ENCODE data around the gene MCF2L2.

Gene MCF2L2

GRCh38 chr3:183227586-183227985, 200.8 kb downstream of the MCF2L2 start:
- DNase-seq: no peak

GRCh38 chr3:183226333-183226890, 202.0 kb downstream of the MCF2L2 start:
- no peak for DNase-seq

DNA sequence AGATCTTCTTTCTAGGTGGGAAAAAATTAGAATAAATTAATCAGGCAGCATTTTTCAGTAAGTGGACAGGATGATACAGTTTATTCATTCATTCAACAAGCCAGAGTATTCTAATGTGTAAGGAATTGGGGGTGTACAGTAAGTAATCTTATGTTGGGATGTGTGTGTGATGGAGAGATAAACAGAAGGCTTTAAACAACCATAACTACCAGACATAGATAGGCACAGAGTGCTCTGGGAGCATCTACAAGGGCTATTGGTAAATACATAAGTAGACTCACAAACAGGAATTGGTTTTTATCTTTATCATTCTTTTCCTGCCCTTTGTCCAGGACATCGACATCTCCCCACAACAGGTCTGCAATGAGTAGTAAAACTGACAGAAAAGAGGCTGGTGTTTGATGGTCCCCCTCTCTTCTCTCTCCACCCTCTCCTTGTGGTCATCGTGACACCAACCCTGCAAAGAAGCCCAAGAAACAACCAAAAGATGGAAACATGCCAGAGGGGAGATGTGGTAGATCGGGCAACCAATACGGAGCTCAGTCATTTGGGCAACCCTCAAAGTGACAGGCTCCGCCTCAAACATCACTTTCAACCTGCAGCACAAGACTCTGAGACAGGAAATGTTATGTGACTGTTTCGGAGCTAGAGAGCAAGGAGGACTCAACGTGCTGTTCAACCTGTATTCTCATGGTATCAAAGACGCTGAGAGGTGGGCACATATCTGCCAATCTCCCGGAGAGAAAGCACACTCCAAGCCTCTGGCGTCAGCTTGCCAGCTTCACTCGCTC, 204.0 kb downstream of the MCF2L2 start:
- DNase-seq: no peak

GRCh38 chr3:183222631-183223235, 205.7 kb downstream of the MCF2L2 start:
- no peak for DNase-seq

DNA sequence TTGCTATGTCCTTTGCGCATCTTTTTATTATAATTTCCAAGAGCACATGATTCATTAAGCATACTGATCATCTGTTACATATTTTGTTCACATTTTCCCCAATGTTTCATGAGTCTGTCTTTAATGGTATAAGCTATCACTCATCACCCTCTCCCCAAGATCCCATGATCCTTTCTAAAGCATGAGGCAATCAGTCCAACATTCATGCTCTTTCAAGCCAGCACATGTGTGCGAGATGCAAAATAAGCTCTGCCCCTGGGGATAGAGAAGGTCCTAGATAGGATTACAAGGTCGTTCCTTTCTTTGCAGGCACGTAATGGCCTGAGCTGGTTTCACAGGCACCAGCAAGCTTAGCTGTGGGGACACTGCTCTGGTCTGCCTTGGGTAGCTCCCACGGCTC, 207.6 kb downstream of the MCF2L2 start:
- DNase-seq: no peak

DNA sequence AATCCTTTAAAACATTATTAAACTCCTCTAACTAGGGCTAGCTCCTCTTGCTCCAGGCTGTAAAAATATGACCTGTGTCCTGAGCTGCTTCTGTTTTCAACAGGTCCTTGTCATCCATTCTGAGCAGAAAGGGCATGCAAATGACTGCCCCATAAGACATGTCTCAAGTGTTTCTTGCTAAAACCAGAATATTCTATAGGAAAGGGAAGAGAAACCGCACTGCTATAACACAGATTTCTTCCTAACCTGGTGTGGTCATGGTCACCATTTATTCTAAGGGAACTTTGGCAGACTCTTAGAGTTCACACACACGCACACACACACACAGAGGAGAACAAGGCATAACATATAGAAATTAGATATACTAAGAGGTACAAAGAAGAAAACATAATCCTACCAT, 209.6 kb downstream of the MCF2L2 start:
- DNase-seq: no peak

DNA sequence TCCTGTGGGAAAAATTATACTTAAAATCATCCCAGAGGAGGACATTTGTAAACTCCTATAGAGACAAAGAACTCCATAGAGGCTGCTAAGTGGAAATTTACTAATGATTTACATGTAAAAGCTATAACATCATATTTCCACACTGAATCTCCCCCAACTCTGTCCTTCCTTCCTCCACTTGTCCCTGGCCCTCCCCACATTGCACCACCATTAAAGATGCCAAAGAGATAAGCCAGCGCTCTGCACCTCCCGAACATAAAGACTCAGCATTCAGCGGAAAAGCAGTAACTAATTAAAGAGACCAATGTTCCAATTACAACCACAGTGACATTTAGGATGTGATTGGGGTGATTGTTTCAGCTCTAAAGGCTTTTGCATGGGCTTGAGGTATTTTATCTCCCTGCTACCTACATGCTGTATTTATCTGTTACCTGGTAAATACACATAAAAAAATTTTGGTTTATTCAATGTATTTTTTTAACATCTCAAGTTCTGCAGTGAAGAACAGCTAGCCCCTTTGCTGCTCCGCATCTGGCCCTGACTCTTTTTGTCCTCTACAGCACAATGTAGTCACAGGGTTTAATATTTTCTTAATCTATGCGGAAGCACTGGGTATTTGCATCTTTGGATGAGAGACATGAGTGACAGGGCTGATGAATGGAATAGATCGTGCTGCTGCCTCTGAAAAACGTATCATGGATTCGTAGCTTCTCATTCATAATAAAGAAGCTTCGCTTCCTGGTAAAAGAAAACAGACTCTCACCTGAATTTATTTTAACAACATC, 210.7 kb downstream of the MCF2L2 start:
- no peak for DNase-seq

DNA sequence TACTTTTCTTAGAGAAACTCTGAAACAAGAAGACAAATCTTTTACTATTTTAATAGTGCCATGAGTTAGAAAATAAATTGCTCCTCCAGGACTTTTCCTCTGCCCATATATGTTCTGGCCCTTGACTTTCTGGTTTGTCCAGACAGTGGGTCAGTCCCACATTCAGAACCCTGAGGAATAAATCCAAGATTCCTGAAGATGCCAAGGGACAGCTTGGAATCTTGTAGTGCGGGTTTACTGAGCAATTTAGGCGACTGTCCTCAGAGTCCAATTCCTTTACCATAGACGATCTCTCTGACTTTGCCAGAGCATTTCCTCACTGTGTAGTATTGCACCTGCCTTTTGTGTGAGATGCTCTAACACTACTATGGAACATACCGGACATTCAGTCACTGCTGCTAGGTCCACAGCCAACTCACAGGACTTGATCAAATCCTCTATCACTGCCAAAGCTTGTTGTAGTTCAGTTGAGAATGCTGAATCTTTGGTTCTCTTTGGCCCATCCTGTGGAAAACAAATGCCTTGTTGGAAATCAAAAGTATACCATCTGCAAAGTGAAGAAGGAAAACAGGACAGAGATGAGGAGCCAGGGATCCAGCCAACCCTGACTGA, 212.7 kb downstream of the MCF2L2 start:
- no peak for DNase-seq

GRCh38 chr3:183214277-183214612, 214.2 kb downstream of the MCF2L2 start:
- DNase-seq: peak in 1 of 2 experiments; percentile 82

DNA sequence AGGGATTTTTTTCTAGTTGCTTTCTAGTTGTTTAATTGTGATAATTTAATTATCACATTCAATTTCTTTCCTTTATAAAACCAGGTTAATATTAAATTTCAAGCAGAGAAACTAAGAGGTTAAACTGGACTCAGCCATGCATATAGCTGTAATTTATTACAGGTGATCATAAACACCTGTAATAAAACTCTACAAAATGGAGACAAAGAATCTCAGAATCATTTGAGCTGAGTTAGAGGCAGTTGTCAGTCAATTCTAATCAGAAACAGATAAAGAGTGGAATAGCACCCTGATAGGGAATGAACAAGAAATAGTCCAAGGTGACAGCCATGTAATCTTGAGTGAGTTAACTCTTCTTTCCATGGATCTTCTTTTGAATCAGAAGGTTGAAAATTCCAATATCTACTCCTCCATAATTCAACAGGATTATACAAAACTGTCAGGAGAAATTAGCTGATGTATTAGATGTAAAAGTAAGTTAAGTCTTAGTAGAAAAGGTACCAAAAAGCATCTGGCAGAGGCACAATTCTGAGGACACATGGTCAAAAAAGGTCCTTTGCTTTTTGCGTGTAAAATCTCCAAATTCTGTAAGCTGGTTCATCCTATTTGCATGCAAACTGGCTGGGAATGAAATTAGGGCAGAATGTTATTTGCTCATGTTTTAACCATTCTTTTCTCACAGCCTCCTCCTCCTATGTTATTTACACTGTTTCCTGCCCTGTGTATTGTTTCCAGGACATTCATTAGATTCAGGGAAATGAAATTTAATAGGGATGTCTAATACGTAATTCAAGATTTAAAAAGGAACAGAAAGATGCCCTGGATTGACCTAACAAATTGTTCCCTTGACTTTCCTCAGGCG, 214.8 kb downstream of the MCF2L2 start:
- peak; percentile 79 to 82 for DNase-seq

- no peak for DNase-seq
Measured at GRCh38 chr3:183212565-183212964, 215.9 kb downstream of the MCF2L2 start.

DNA sequence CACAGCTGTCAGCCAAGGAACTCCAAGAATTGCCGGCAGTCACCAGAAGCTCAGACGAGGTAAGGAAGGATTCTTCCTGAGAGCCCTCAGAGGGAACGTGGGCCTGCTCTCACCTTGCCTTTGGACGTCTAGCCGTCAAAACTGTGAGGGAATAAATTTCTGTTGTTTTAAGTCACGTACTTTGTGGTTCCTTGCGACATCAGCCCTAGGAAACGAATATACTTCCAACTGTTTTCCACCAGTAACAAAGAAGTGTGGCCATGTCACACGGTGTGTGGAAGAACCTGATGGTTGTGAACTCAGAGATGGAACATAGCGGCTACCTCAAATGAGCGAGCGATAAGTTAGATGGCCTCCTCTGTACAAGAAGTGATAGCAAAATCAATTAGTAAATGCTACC, 216.3 kb downstream of the MCF2L2 start:
- DNase-seq: no peak

GRCh38 chr3:183211352-183211751, 217.1 kb downstream of the MCF2L2 start:
- DNase-seq: no peak

DNA sequence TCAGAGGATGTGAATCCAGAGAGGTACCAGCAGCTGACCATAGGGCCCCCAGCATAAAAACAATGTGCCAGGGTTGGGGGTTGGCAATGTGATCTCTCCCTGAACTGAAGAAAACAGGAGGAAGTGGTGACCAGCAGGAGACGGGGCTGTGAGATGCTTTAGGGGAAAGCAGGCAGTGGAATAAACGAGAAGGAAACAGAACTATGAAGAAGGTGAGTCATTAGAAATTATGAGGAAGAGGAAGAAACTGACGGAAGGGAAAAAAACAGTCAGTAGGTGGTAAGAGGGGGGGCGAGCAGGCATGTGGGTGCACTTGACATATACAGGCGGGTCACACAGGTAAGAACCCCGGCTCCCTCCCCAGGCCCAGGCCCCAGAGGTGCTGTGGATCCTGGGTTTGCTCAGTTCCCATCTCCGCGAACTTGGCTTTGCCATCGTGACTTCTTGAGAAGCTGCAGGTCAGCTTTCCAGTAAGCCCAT, 217.5 kb downstream of the MCF2L2 start:
- DNase-seq: no peak

- DNase-seq: no peak
Measured at GRCh38 chr3:183210341-183210740, 218.1 kb downstream of the MCF2L2 start.

DNA sequence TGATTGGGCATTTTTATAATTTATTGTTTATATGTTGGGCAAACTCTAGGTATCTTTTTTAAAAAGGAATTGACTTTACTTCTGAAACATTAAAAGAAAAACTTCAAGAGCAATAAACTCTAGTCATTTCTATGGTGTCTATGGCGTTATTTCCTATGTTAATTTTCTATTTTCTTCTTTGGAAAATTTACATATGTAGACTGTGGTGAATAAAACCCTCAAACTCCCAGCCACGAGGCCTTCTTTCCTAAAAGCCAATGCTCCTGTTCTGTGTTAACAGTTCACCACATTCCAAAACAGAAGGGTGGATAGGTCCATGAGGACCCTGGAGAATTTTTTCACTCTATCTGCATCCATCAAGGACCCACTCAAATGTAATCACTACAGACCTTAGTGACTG, 219.6 kb downstream of the MCF2L2 start:
- no peak for DNase-seq

DNA sequence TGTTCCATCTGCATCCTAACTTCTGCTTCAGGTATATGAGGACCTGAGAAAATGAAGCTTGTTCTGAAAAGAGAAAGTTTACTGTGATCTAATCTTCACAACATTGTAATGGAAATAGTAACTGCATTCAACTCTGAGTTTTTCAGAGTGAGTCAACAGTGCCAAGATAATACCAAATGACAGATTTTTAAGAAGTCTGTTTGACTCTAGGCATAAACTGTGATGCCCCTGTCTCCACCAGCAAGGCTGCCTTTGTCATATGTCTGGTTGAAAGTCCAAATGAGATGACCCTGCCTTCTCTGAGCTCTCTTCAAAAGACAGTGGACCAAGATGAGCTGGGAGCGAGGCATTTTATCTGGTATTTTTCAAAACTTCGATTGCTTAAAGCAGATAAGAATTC, 220.2 kb downstream of the MCF2L2 start:
- no peak for DNase-seq

GRCh38 chr3:183203670-183204069, 224.7 kb downstream of the MCF2L2 start:
- DNase-seq: no peak

DNA sequence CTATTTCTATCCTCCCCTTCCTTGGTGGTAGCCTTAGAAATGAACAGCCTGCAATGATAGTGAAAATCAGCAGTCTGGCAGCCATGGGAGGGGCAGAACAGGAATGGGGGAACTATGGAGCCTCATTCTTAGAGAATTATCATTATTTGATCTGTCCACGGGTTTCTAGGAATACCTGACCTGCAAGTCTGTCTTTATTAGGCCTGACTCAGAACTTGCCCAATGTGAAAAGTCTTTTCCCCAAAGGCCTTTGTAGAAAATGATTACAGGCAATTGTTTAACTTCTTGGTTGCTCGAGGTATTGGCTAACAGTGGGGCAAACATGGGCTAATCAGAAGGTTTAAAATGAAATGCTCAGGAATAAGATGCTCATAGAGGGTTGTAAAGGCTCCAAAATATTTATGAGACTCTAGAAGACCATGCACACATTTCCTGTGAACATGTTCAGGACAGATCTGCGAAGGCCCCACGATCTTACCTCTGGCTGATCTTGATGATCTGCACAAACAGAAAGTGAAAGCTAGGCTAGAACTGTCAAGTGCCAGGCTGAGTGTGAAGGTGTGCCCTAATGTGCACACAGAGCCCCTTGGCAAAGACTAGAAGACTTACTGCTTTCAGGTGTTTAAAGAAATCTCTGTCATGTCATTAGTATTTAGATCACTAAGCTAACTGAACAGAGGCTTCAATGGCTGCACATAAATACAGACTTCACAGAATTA, 226.3 kb downstream of the MCF2L2 start:
- no peak for DNase-seq

GRCh38 chr3:183198939-183199338, 229.5 kb downstream of the MCF2L2 start:
- no peak for DNase-seq

GRCh38 chr3:183197734-183198133, 230.7 kb downstream of the MCF2L2 start:
- no peak for DNase-seq
